ENCODE results near the gene HMX2.

- TF ChIP-seq, protein P1, sequence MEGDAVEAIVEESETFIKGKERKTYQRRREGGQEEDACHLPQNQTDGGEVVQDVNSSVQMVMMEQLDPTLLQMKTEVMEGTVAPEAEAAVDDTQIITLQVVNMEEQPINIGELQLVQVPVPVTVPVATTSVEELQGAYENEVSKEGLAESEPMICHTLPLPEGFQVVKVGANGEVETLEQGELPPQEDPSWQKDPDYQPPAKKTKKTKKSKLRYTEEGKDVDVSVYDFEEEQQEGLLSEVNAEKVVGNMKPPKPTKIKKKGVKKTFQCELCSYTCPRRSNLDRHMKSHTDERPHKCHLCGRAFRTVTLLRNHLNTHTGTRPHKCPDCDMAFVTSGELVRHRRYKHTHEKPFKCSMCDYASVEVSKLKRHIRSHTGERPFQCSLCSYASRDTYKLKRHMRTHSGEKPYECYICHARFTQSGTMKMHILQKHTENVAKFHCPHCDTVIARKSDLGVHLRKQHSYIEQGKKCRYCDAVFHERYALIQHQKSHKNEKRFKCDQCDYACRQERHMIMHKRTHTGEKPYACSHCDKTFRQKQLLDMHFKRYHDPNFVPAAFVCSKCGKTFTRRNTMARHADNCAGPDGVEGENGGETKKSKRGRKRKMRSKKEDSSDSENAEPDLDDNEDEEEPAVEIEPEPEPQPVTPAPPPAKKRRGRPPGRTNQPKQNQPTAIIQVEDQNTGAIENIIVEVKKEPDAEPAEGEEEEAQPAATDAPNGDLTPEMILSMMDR (IDR thresholded peaks at IDR 0.05) = no peak
- TF ChIP-seq POLR2AphosphoS5 (IDR thresholded peaks at IDR 0.05; ENCODE audit: low read depth, low read length) (no peak), SIN3A (IDR thresholded peaks at IDR 0.05; ENCODE audit: borderline replicate concordance, insufficient read depth, low read depth, low read length) (no peak), REST (IDR thresholded peaks at IDR 0.05; ENCODE audit: insufficient read depth in 1 of 2, low read depth in 2 of 2, low read length in 1 of 2) (no peak)
Observed at GRCh38 chr10:123100030-123100762, 47.7 kb upstream of the HMX2 start.

Measured in Panc1 (cell line).